ENCODE measurements around the gene CRYBG1.
"Not testable (repeated sequence)": the region's sequence is repeated elsewhere in the genome, so short reads cannot be mapped to it uniquely, and the experiment has no call there.

The CRYBG1 gene

GRCh38 chr6:106559659-106560058 is 199.1 kb downstream of the CRYBG1 start:
- not testable (repeated sequence) for DNase-seq

GRCh38 chr6:106560996-106561685 is 200.6 kb downstream of the CRYBG1 start:
- no peak for DNase-seq

- no peak for DNase-seq
Observed at GRCh38 chr6:106561686-106562405, 201.3 kb downstream of the CRYBG1 start.

GRCh38 chr6:106563614-106564013 is 203.1 kb downstream of the CRYBG1 start:
- DNase-seq = no peak

GRCh38 chr6:106564476-106564875 is 204.0 kb downstream of the CRYBG1 start:
- DNase-seq = no peak

GRCh38 chr6:106568530-106568929 is 208.0 kb downstream of the CRYBG1 start:
- DNase-seq = no peak

GRCh38 chr6:106569428-106569827 is 208.9 kb downstream of the CRYBG1 start:
- DNase-seq = no peak

- no peak for DNase-seq
Observed at GRCh38 chr6:106572436-106572835, 211.9 kb downstream of the CRYBG1 start.

- no peak for DNase-seq
Observed at GRCh38 chr6:106572875-106573585, 212.5 kb downstream of the CRYBG1 start.

- no peak for DNase-seq
Observed at GRCh38 chr6:106574741-106575458, 214.4 kb downstream of the CRYBG1 start.

GRCh38 chr6:106579281-106579680 is 218.8 kb downstream of the CRYBG1 start:
- no peak for DNase-seq

- no peak for DNase-seq
Observed at GRCh38 chr6:106581468-106581867, 221.0 kb downstream of the CRYBG1 start.

GRCh38 chr6:106586815-106587415 is 226.4 kb downstream of the CRYBG1 start:
- DNase-seq = no peak

GRCh38 chr6:106588937-106589336 is 228.4 kb downstream of the CRYBG1 start:
- not testable (repeated sequence) for DNase-seq

GRCh38 chr6:106591111-106591825 is 230.8 kb downstream of the CRYBG1 start:
- no peak for DNase-seq

- DNase-seq = no peak
Observed at GRCh38 chr6:106599440-106599839, 238.9 kb downstream of the CRYBG1 start.

- no peak for DNase-seq
Observed at GRCh38 chr6:106600329-106600728, 239.8 kb downstream of the CRYBG1 start.

- peak; percentile 17 for DNase-seq
Observed at GRCh38 chr6:106608080-106608668, 247.7 kb downstream of the CRYBG1 start.

- no peak for DNase-seq
Observed at GRCh38 chr6:106609699-106610098, 249.2 kb downstream of the CRYBG1 start.

GRCh38 chr6:106611030-106611429 is 250.5 kb downstream of the CRYBG1 start:
- DNase-seq = no peak

GRCh38 chr6:106612671-106613416 is 252.3 kb downstream of the CRYBG1 start:
- no peak for DNase-seq

All from effector CD4-positive, alpha-beta T cell (primary cell).